ENCODE results near the gene MUC15.

DNA sequence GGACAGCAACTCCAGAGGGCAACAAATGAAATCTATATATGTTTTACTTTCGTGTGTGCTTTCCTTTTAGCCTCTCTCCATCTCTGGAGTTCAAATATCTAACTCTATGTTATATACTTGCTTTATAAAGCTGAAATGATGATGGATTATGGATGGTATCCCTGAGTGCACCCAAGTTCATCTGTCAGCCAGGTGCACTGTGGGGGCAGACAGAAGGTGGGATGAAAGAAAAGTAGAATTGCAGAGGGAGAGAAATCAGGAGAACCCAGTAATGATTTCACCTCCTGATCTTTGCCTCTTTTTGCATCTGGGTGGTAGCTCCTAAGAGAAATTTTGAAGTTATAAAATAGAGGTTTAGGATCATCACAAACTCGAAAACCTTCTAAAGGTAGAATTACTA lies 2.4 kb downstream of the MUC15 start:
- TF ChIP-seq, protein P1, sequence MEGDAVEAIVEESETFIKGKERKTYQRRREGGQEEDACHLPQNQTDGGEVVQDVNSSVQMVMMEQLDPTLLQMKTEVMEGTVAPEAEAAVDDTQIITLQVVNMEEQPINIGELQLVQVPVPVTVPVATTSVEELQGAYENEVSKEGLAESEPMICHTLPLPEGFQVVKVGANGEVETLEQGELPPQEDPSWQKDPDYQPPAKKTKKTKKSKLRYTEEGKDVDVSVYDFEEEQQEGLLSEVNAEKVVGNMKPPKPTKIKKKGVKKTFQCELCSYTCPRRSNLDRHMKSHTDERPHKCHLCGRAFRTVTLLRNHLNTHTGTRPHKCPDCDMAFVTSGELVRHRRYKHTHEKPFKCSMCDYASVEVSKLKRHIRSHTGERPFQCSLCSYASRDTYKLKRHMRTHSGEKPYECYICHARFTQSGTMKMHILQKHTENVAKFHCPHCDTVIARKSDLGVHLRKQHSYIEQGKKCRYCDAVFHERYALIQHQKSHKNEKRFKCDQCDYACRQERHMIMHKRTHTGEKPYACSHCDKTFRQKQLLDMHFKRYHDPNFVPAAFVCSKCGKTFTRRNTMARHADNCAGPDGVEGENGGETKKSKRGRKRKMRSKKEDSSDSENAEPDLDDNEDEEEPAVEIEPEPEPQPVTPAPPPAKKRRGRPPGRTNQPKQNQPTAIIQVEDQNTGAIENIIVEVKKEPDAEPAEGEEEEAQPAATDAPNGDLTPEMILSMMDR (IDR thresholded peaks at IDR 0.05): no peak
- no peak for TF ChIP-seq EP300 (IDR thresholded peaks at IDR 0.05)
